ENCODE results near the gene C6orf89. TPM values are rescaled to one million over a fixed set of nuclear protein-coding genes. Genes with fewer than 3 reads are reported as not detected.

C6orf89 gene
- polyA plus RNA-seq, 1 donor from 2014 or later, result 24.6 TPM

- Histone ChIP-seq H3K79me2 (replicated peaks; ENCODE audit: insufficient read depth, low read length) (no peaks in the 10 kb centered on the region), H3K27ac (ENCODE audit: low read length) (no peak overlapping the region), H4K20me1 (ENCODE audit: insufficient read depth) (no peaks in the 10 kb centered on the region), H3K36me3 (ENCODE audit: insufficient read depth, low read length) (no peaks in the 10 kb centered on the region), H3K9me3 (ENCODE audit: low read length) (no peaks in the 10 kb centered on the region), H2AFZ (ENCODE audit: low read depth, low read length) (no peak overlapping the region), H3K4me3 (ENCODE audit: low read length) (no peak overlapping the region), H3K4me2 (ENCODE audit: low read length) (no peak overlapping the region), H3F3A (ENCODE audit: insufficient read depth, low read length, poor library complexity, severe bottlenecking) (no peaks in the 10 kb centered on the region), H3K27me3 (ENCODE audit: insufficient read depth, low read depth, low read length) (no peaks in the 10 kb centered on the region), H3K9ac (ENCODE audit: low read length) (no peak overlapping the region), H3K9me2 (ENCODE audit: insufficient read depth, low read length) (no peaks in the 10 kb centered on the region)
- TF ChIP-seq CTCF (IDR thresholded peaks at IDR 0.05; ENCODE audit: poor library complexity, severe bottlenecking) (no peak), POLR2AphosphoS5 (IDR thresholded peaks at IDR 0.05) (no peak), TAF1 (IDR thresholded peaks at IDR 0.05; ENCODE audit: low read depth) (no peak), MXI1 (conservative IDR thresholded peaks at IDR 0.05; ENCODE audit: poor library complexity, severe bottlenecking) (no peak)
Observed at GRCh38 chr6:36955671-36956445, 70.1 kb downstream of the C6orf89 start.

DNA sequence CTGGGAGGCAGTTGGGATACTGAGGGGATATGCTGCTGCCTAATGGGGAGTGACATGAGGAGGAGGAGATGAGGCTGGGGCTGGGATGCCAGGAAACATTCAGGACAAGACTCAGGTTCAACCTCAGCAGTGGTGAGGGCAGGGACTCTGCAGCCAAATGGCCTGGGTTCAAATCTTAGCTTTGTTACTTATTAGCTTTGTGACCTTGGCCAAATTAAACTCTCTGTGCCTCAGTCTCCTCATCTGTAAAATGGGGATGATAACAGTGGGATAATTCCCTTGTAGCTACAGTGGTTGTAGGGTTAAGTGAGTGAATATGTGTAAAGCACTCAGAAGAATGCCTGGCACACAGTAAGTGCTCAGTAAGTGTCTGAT lies 70.7 kb downstream of the C6orf89 start:
- Histone ChIP-seq H3K9me3 (ENCODE audit: low read length) (no peaks in the 10 kb centered on the region), H3K9me2 (ENCODE audit: insufficient read depth, low read length) (no peaks in the 10 kb centered on the region), H3K9ac (ENCODE audit: low read length) (no peak overlapping the region), H4K20me1 (ENCODE audit: insufficient read depth) (no peaks in the 10 kb centered on the region), H3K79me2 (replicated peaks; ENCODE audit: insufficient read depth, low read length) (no peaks in the 10 kb centered on the region), H3K4me3 (ENCODE audit: low read length) (no peak overlapping the region), H3K27ac (ENCODE audit: low read length) (no peak overlapping the region), H2AFZ (ENCODE audit: low read depth, low read length) (no peak overlapping the region), H3K36me3 (ENCODE audit: insufficient read depth, low read length) (no peaks in the 10 kb centered on the region), H3F3A (ENCODE audit: insufficient read depth, low read length, poor library complexity, severe bottlenecking) (no peaks in the 10 kb centered on the region), H3K27me3 (ENCODE audit: insufficient read depth, low read depth, low read length) (no peaks in the 10 kb centered on the region), H3K4me2 (ENCODE audit: low read length) (no peak overlapping the region)
- no peak for TF ChIP-seq TAF1 (IDR thresholded peaks at IDR 0.05; ENCODE audit: low read depth)

- no peaks in the 10 kb centered on the region for H3K9me2 ChIP-seq (ENCODE audit: insufficient read depth, low read length)
Observed at GRCh38 chr6:36957773-36958271, 72.1 kb downstream of the C6orf89 start.

More at GRCh38 chr6:36957773-36958271, 72.1 kb downstream of the C6orf89 start:
- Histone ChIP-seq H3K9me3 (ENCODE audit: low read length) (no peaks in the 10 kb centered on the region), H4K20me1 (ENCODE audit: insufficient read depth) (no peaks in the 10 kb centered on the region), H3F3A (ENCODE audit: insufficient read depth, low read length, poor library complexity, severe bottlenecking) (no peaks in the 10 kb centered on the region), H3K27me3 (ENCODE audit: insufficient read depth, low read depth, low read length) (no peaks in the 10 kb centered on the region), H2AFZ (ENCODE audit: low read depth, low read length) (no peak overlapping the region), H3K4me2 (ENCODE audit: low read length) (no peak overlapping the region), H3K9ac (ENCODE audit: low read length) (no peak overlapping the region), H3K4me3 (ENCODE audit: low read length) (no peak overlapping the region), H3K36me3 (ENCODE audit: insufficient read depth, low read length) (no peaks in the 10 kb centered on the region), H3K27ac (ENCODE audit: low read length) (no peak overlapping the region), H3K79me2 (replicated peaks; ENCODE audit: insufficient read depth, low read length) (no peaks in the 10 kb centered on the region)
- TF ChIP-seq RAD21 (conservative IDR thresholded peaks at IDR 0.05), result no peak
- TF ChIP-seq CTCF (IDR thresholded peaks at IDR 0.05; ENCODE audit: poor library complexity, severe bottlenecking), result no peak
- TF ChIP-seq MXI1 (conservative IDR thresholded peaks at IDR 0.05; ENCODE audit: poor library complexity, severe bottlenecking), result no peak
- TF ChIP-seq TAF1 (IDR thresholded peaks at IDR 0.05; ENCODE audit: low read depth), result no peak
- TF ChIP-seq SMC3 (conservative IDR thresholded peaks at IDR 0.05; ENCODE audit: poor library complexity), result no peak
- no peak for TF ChIP-seq EZH2 (IDR thresholded peaks at IDR 0.05; ENCODE audit: borderline replicate concordance, insufficient read depth, low read length, poor library complexity, severe bottlenecking)
- TF ChIP-seq EP300 (conservative IDR thresholded peaks at IDR 0.05; ENCODE audit: poor library complexity, severe bottlenecking), result no peak
- TF ChIP-seq POLR2AphosphoS5 (IDR thresholded peaks at IDR 0.05), result no peak
- TF ChIP-seq REST (IDR thresholded peaks at IDR 0.05; ENCODE audit: borderline replicate concordance), result no peak

Measured in neural cell (in vitro differentiated cells).